ENCODE results near the gene HTR3C.

The HTR3C gene

DNA sequence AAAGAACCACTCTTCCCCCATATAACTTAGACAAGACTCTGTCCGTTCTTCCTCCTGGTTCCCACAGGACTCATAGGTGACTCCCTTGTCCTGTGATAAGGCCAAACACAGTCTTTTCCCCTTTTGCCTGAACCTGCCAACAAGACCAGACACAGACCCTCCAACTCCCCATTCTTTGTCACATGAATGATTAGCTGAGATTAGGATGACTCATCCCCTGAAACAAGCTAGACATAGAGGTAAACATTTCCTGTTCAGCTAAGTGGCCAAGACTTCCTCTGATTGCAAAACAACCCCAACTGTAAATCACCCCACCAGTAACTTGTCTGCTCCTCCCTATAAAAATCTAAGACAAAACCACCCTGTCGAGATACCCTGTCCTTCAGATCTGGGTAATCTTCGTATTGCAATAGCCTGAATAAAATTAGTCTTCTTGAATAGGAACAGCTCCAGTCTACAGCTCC lies 32.6 kb downstream of the HTR3C start (continued):
- TF ChIP-seq ZBTB44 (tag by site-specific recombination; IDR thresholded peaks at IDR 0.05) (no peak), ZNF521 (tag by site-specific recombination; IDR thresholded peaks at IDR 0.05) (no peak), ZNF514 (tag by site-specific recombination; IDR thresholded peaks at IDR 0.05) (no peak), SETDB1 (IDR thresholded peaks at IDR 0.05; ENCODE audit: insufficient read length, low read length) (peak; percentile 96), ZNF280D (tag by site-specific recombination; IDR thresholded peaks at IDR 0.05) (0 out of 2 replicates have a peak, but pooled peaks have one; percentile 35), ZBTB8A (tag by site-specific recombination; IDR thresholded peaks at IDR 0.05) (no peak), WT1 (tag by site-specific recombination; IDR thresholded peaks at IDR 0.05) (peak; percentile 52), TRIM28 (IDR thresholded peaks at IDR 0.05; ENCODE audit: borderline replicate concordance, low read length) (peak; percentile 92), OVOL3 (tag by site-specific recombination; IDR thresholded peaks at IDR 0.05) (no peak), GFI1B (tag by site-specific recombination; IDR thresholded peaks at IDR 0.05) (peak; percentile 70), GLI4 (tag by site-specific recombination; IDR thresholded peaks at IDR 0.05) (no peak), KLF8 (tag by site-specific recombination; IDR thresholded peaks at IDR 0.05) (no peak), ZNF202 (tag by site-specific recombination; IDR thresholded peaks at IDR 0.05; ENCODE audit: borderline replicate concordance) (no peak), PRDM1 (tag by site-specific recombination; IDR thresholded peaks at IDR 0.05) (no peak), SP3 (tag by site-specific recombination; IDR thresholded peaks at IDR 0.05) (no peak), ZNF623 (tag by site-specific recombination; IDR thresholded peaks at IDR 0.05) (no peak), ZBTB17 (tag by site-specific recombination; IDR thresholded peaks at IDR 0.05) (no peak), ZNF645 (tag by site-specific recombination; IDR thresholded peaks at IDR 0.05) (no peak), ZNF433 (tag by site-specific recombination; IDR thresholded peaks at IDR 0.05; ENCODE audit: low read depth) (no peak), ZNF558 (tag by site-specific recombination; IDR thresholded peaks at IDR 0.05) (no peak), ZNF621 (tag by site-specific recombination; IDR thresholded peaks at IDR 0.05) (no peak), ZNF16 (tag by site-specific recombination; IDR thresholded peaks at IDR 0.05; ENCODE audit: low read depth) (no peak), ZNF560 (tag by site-specific recombination; IDR thresholded peaks at IDR 0.05; ENCODE audit: borderline replicate concordance) (no peak), HOXD13 (CRISPR knock-in tag; IDR thresholded peaks at IDR 0.05; ENCODE audit: borderline replicate concordance) (no peak), ZNF76 (tag by site-specific recombination; IDR thresholded peaks at IDR 0.05; ENCODE audit: borderline replicate concordance, low read depth) (no peak)
- TF ChIP-seq, protein P1, sequence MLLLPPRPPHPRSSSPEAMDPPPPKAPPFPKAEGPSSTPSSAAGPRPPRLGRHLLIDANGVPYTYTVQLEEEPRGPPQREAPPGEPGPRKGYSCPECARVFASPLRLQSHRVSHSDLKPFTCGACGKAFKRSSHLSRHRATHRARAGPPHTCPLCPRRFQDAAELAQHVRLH (tag by site-specific recombination; IDR thresholded peaks at IDR 0.05) = no peak
- TF ChIP-seq, protein P2, sequence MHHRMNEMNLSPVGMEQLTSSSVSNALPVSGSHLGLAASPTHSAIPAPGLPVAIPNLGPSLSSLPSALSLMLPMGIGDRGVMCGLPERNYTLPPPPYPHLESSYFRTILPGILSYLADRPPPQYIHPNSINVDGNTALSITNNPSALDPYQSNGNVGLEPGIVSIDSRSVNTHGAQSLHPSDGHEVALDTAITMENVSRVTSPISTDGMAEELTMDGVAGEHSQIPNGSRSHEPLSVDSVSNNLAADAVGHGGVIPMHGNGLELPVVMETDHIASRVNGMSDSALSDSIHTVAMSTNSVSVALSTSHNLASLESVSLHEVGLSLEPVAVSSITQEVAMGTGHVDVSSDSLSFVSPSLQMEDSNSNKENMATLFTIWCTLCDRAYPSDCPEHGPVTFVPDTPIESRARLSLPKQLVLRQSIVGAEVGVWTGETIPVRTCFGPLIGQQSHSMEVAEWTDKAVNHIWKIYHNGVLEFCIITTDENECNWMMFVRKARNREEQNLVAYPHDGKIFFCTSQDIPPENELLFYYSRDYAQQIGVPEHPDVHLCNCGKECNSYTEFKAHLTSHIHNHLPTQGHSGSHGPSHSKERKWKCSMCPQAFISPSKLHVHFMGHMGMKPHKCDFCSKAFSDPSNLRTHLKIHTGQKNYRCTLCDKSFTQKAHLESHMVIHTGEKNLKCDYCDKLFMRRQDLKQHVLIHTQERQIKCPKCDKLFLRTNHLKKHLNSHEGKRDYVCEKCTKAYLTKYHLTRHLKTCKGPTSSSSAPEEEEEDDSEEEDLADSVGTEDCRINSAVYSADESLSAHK (tag by site-specific recombination; IDR thresholded peaks at IDR 0.05) = no peak
- TF ChIP-seq, protein P3, sequence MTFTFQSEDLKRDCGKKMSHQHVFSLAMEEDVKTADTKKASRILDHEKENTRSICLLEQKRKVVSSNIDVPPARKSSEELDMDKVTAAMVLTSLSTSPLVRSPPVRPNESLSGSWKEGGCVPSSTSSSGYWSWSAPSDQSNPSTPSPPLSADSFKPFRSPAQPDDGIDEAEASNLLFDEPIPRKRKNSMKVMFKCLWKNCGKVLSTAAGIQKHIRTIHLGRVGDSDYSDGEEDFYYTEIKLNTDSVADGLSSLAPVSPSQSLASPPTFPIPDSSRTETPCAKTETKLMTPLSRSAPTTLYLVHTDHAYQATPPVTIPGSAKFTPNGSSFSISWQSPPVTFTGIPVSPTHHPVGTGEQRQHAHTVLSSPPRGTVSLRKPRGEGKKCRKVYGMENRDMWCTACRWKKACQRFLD (tag by site-specific recombination; IDR thresholded peaks at IDR 0.05) = no peak
- TF ChIP-seq, protein P4, sequence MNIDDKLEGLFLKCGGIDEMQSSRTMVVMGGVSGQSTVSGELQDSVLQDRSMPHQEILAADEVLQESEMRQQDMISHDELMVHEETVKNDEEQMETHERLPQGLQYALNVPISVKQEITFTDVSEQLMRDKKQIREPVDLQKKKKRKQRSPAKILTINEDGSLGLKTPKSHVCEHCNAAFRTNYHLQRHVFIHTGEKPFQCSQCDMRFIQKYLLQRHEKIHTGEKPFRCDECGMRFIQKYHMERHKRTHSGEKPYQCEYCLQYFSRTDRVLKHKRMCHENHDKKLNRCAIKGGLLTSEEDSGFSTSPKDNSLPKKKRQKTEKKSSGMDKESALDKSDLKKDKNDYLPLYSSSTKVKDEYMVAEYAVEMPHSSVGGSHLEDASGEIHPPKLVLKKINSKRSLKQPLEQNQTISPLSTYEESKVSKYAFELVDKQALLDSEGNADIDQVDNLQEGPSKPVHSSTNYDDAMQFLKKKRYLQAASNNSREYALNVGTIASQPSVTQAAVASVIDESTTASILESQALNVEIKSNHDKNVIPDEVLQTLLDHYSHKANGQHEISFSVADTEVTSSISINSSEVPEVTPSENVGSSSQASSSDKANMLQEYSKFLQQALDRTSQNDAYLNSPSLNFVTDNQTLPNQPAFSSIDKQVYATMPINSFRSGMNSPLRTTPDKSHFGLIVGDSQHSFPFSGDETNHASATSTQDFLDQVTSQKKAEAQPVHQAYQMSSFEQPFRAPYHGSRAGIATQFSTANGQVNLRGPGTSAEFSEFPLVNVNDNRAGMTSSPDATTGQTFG (tag by site-specific recombination; IDR thresholded peaks at IDR 0.05; ENCODE audit: borderline replicate concordance) = no peak

Data from HEK293 (cell line).